Esophagus muscularis mucosa (tissue), 4 donors: ENCODE results near the gene DYNC1I1. TPM values are rescaled to one million over a fixed set of nuclear protein-coding genes. Genes with fewer than 3 reads are reported as not detected.

Experiments
- DNase-seq: peaks from one replicate; pipeline ENCODE4 v3.0.0-alpha.2; 2017; ENCODE audit errors: extremely low spot score
- H3K27ac ChIP-seq, 4 donors: fragments of 200-600 bp; sonication (generic); replicated peaks in 1 of 4; 1 replicate in 3 of 4; 2 replicates in 1 of 4; pipeline ENCODE4 v1.5.1; 2016 to 2019; ENCODE audit warnings: mild to moderate bottlenecking in 1 of 4
- H3K27me3 ChIP-seq, 4 donors: fragments of 200-600 bp; sonication (generic); one replicate each; pipeline versions ENCODE4 v1.5.1 to v1.6.0; 2016 to 2019
- H3K36me3 ChIP-seq, 4 donors: fragments of 200-600 bp; sonication (generic); one replicate each; pipeline ENCODE4 v1.5.1; 2016 to 2019
- H3K4me1 ChIP-seq, 4 donors: fragments of 200-600 bp; sonication (generic); one replicate each; pipeline ENCODE4 v1.5.1; 2016 to 2019
- H3K4me3 ChIP-seq, 4 donors: fragments of 200-600 bp; sonication (generic); 1 replicate in 2 of 4; 2 replicates in 2 of 4; pipeline ENCODE4 v1.5.1; 2016 to 2019; ENCODE audit warnings: mild to moderate bottlenecking in 4 of 4, moderate library complexity in 1 of 4
- H3K9me3 ChIP-seq, 4 donors: fragments of 200-600 bp; sonication (generic); 1 replicate in 3 of 4; 2 replicates in 1 of 4; pipeline ENCODE4 v1.5.1; 2016 to 2019
- CTCF ChIP-seq, 3 experiments: fragments of 200-600 bp in 2 of 3; fragments of 450-650 bp in 1 of 3; sonication (generic) in 2 of 3; IDR thresholded peaks; one replicate each; pipeline ENCODE4 v1.5.1; 2017 to 2019; ENCODE audit warnings: antibody characterized with exemption in 3 of 3, mild to moderate bottlenecking in 2 of 3, moderate library complexity in 1 of 3
- EP300 ChIP-seq: sonication (generic); formaldehyde crosslinking; IDR thresholded peaks from one replicate; pipeline ENCODE4 v1.6.1; 2017; ENCODE audit warnings: antibody characterized with exemption
- POLR2A ChIP-seq: fragments of 450-650 bp; IDR thresholded peaks from one replicate; pipeline ENCODE4 v1.6.1; 2017; ENCODE audit warnings: antibody characterized with exemption, moderate library complexity, mild to moderate bottlenecking, low read depth
- POLR2AphosphoS5 ChIP-seq, 2 donors: sonication (generic); formaldehyde crosslinking; IDR thresholded peaks; one replicate each; pipeline ENCODE4 v1.6.1; 2017; ENCODE audit warnings: antibody characterized with exemption in 2 of 2
- WGBS: methylation state at CpG from one replicate; pipeline ENCODE4 v1.1.5; 2018; 5-methylcytosine and 5-hydroxymethylcytosine counted together
- intact Hi-C: fragments of 100-400 bp; cut with DNase I; formaldehyde crosslinking; loops from one replicate; pipeline ENCODE4 v1.15.1; 2023
- total RNA-seq, 4 donors: library from RNA; depleted of rRNA; stranded (reverse); fragments of >200 nt; gene quantifications; one replicate each; pipeline versions ENCODE4 v1.1.0 to v1.2.1, GENCODE V29; 2016

DYNC1I1 gene
- total RNA-seq, 4 donors from 2014 or later = 8.7 to 16.4 (median 12.3) TPM

DNA sequence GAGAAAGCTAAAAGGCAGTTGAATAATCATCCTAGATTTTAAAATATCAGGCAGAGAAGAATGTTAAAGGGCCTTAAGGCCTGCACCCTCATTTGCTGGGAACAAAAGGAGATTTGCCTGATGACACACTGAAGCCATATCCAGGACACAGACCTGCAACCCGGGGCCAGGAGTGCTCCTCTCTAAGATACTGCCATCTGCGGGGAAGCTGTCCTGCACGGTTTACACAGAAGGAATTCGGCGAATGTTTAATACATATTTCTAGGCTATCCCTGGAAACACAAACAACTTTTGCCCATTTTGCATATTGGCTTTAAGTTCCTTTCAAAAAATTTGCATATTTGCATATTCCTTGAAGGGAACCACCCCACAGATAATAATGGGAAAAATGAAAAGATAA lies 52.3 kb downstream of the DYNC1I1 start:
- Histone ChIP-seq H3K4me1 (no peaks in the 10 kb centered on the region), H3K36me3 (peaks cover 0 to 7% (median 0%) of the 10 kb centered on the region in 4 donors), H3K4me3 (no peak overlapping the region), H3K9me3 (no peaks in the 10 kb centered on the region), H3K27ac (no peak overlapping the region), H3K27me3 (no peaks in the 10 kb centered on the region)
- WGBS = 72% methylated on average over 5 of the region's 5 CpGs
- no peak for DNase-seq
- TF ChIP-seq EP300 (no peak), POLR2AphosphoS5 (IDR thresholded peaks at IDR 0.05) (no peak), CTCF (IDR thresholded peaks at IDR 0.05) (no peak), POLR2A (no peak)
- intact Hi-C loops = no loop called here

- Histone ChIP-seq H3K4me3 (no peak overlapping the region), H3K27me3 (no peaks in the 10 kb centered on the region), H3K4me1 (no peaks in the 10 kb centered on the region), H3K9me3 (no peaks in the 10 kb centered on the region), H3K36me3 (no peaks in the 10 kb centered on the region), H3K27ac (no peak overlapping the region)
- DNase-seq = no peak
- 53% methylated on average over 4 of the region's 4 CpGs for WGBS
- intact Hi-C loops = no loop called here
- TF ChIP-seq EP300 (no peak), POLR2A (no peak), CTCF (IDR thresholded peaks at IDR 0.05) (no peak), POLR2AphosphoS5 (IDR thresholded peaks at IDR 0.05) (no peak)
Observed at GRCh38 chr7:95828824-95829790, 56.8 kb downstream of the DYNC1I1 start.

- no peaks in the 10 kb centered on the region for H3K27me3 ChIP-seq
- peaks cover 0 to 12% (median 0%) of the 10 kb centered on the region in 4 donors for H3K9me3 ChIP-seq
- H3K4me3 ChIP-seq = no peak overlapping the region
- H3K36me3 ChIP-seq = no peaks in the 10 kb centered on the region
- H3K4me1 ChIP-seq = no peaks in the 10 kb centered on the region
- DNase-seq = no peak
- intact Hi-C loops = no loop called here
- no peak overlapping the region for H3K27ac ChIP-seq
- 68% methylated on average over 4 of the region's 4 CpGs for WGBS
- TF ChIP-seq CTCF (IDR thresholded peaks at IDR 0.05) (no peak), POLR2A (no peak), EP300 (no peak), POLR2AphosphoS5 (IDR thresholded peaks at IDR 0.05) (no peak)
Observed at GRCh38 chr7:95840953-95841950, 68.9 kb downstream of the DYNC1I1 start.

- WGBS = 68% methylated on average over 2 of the region's 2 CpGs
- Histone ChIP-seq H3K36me3 (no peaks in the 10 kb centered on the region), H3K27ac (no peak overlapping the region), H3K4me3 (no peak overlapping the region), H3K4me1 (no peaks in the 10 kb centered on the region), H3K27me3 (no peaks in the 10 kb centered on the region), H3K9me3 (peaks cover 0 to 5% (median 0%) of the 10 kb centered on the region in 4 donors)
- intact Hi-C loops = no loop called here
- no peak for DNase-seq
- no peak for TF ChIP-seq EP300
- no peak for TF ChIP-seq POLR2AphosphoS5 (IDR thresholded peaks at IDR 0.05)
- TF ChIP-seq POLR2A = no peak
- no peak for TF ChIP-seq CTCF (IDR thresholded peaks at IDR 0.05)
Observed at GRCh38 chr7:95843286-95843685, 70.9 kb downstream of the DYNC1I1 start.
